HG03342 (cell line): ENCODE measurements around the gene SLC5A11.
"Not testable (repeated sequence)": the region's sequence is repeated elsewhere in the genome, so short reads cannot be mapped to it uniquely, and the experiment has no call there.

Experiments used
- ATAC-seq: cut with Tn5 transposase; IDR thresholded peaks from one replicate; pipeline ENCODE4 v1.9.1; 2021; ENCODE audit warnings: mild to moderate bottlenecking, moderate library complexity; ENCODE audit not compliant: unreplicated experiment

The SLC5A11 gene

GRCh38 chr16:24856871-24857270 lies 11.1 kb downstream of the SLC5A11 start:
- not testable (repeated sequence) for ATAC-seq

- no peak for ATAC-seq
These were observed 12.7 kb downstream of the SLC5A11 start for GRCh38 chr16:24858219-24859041.

- ATAC-seq, result no peak
These were observed 15.7 kb downstream of the SLC5A11 start for GRCh38 chr16:24861461-24861860.

GRCh38 chr16:24863582-24864437 lies 18.0 kb downstream of the SLC5A11 start:
- no peak for ATAC-seq

GRCh38 chr16:24869033-24869432 lies 23.3 kb downstream of the SLC5A11 start:
- ATAC-seq, result no peak

GRCh38 chr16:24871891-24872290 lies 26.1 kb downstream of the SLC5A11 start:
- ATAC-seq, result no peak

GRCh38 chr16:24873028-24873427 lies 27.3 kb downstream of the SLC5A11 start:
- no peak for ATAC-seq

GRCh38 chr16:24875466-24875865 lies 29.7 kb downstream of the SLC5A11 start:
- ATAC-seq, result no peak

GRCh38 chr16:24876231-24876630 lies 30.5 kb downstream of the SLC5A11 start:
- no peak for ATAC-seq

- ATAC-seq, result no peak
These were observed 33.9 kb downstream of the SLC5A11 start for GRCh38 chr16:24879684-24880083.

GRCh38 chr16:24883714-24884151 lies 38.0 kb downstream of the SLC5A11 start:
- ATAC-seq, result no peak

GRCh38 chr16:24887472-24887871 lies 41.7 kb downstream of the SLC5A11 start:
- ATAC-seq, result no peak

- ATAC-seq, result no peak
These were observed 45.0 kb downstream of the SLC5A11 start for GRCh38 chr16:24890746-24891145.

GRCh38 chr16:24896439-24896838 lies 50.7 kb downstream of the SLC5A11 start:
- ATAC-seq, result no peak

GRCh38 chr16:24897522-24897921 lies 51.8 kb downstream of the SLC5A11 start:
- not testable (repeated sequence) for ATAC-seq

GRCh38 chr16:24900230-24900629 lies 54.5 kb downstream of the SLC5A11 start:
- no peak for ATAC-seq

- ATAC-seq, result no peak
These were observed 60.5 kb downstream of the SLC5A11 start for GRCh38 chr16:24906199-24906808.

GRCh38 chr16:24906901-24907300 lies 61.1 kb downstream of the SLC5A11 start:
- ATAC-seq, result no peak

- no peak for ATAC-seq
These were observed 63.0 kb downstream of the SLC5A11 start for GRCh38 chr16:24908716-24909115.

- no peak for ATAC-seq
These were observed 64.1 kb downstream of the SLC5A11 start for GRCh38 chr16:24909856-24910255.

- ATAC-seq, result no peak
These were observed 69.3 kb downstream of the SLC5A11 start for GRCh38 chr16:24915019-24915418.
